Spleen (tissue), 11 donors: ENCODE measurements around the gene TOP2B. TPM values are rescaled to one million over a fixed set of nuclear protein-coding genes. Genes with fewer than 3 reads are reported as not detected.

Experiments used
- microRNA-seq, 3 donors: library from miRNA; unstranded; fragments of <30 nt; microRNA quantifications; one replicate each; pipeline versions ENCODE4 to v1.1.0, GENCODE V29; 2019 to 2020
- polyA plus RNA-seq, 3 donors: library from polyadenylated mRNA; stranded (reverse); fragments of 200-250 nt; gene quantifications; one replicate each; pipeline ENCODE4 v1.2.1, GENCODE V29; 2013
- small RNA-seq, 4 donors: library from RNA; depleted of rRNA; stranded (forward); fragments of <200 nt; gene quantifications; one replicate each; pipeline ENCODE3, GENCODE V24; 2016
- total RNA-seq, 7 donors: library from RNA; depleted of rRNA in 3 of 7; stranded (reverse); fragments of >200 nt in 3 of 7; fragmentation: NEBNext Ultra II Directional in 4 of 7; extraction: Animal tissue kit (Norgen Biotek cat#: 25700) in 4 of 7; gene quantifications; one replicate each; pipeline versions ENCODE4 v1.1.0 to v1.2.1, GENCODE V29; 2016 to 2021
- donor health status: healthy with polysubstance abuse.
- donor health status: DM: no; HTN: no; CAD: no; lungs with moderate emphysema.
- donor health status: DM: no; HTN: no; CAD: no.
- donor health status: Bipolar disorder and iron deficiency.
- donor health status: healthy.
- donor health status: DM: no; HTN: no; CAD: no.
- donor health status: DM: yes; HTN: yes; CAD: no.

TOP2B gene
- total and polyA plus RNA-seq, 10 donors = 56.2 to 135 (median 118) TPM

Small RNA genes within 50 kb of the gene (microRNA-seq; reads per million reads assigned to microRNA genes)
- 0.85 to 8.1 (median 2.5) reads per million in 3 donors for gene MIR4442

Small RNA genes within 50 kb of the gene (small RNA-seq; reads per million reads assigned to genes)
- gene CRIP1P2 (0 reads per million in 4 donors), gene RF01161 (0 to 0.07 (median 0) reads per million in 4 donors), gene RF02271 (0 reads per million in 4 donors)

Other genes starting within 250 kb of the TOP2B start
- gene RARB, start 236.6 kb downstream of the TOP2B start, total RNA-seq = 10 to 100 TPM in 2 of 7 donors, 1 to 10 TPM in 5; 6.4 to 13.0 (median 9.4) TPM
- 1 to 10 TPM; 1.5 to 2.3 (median 1.9) TPM for gene RARB, start 236.6 kb downstream of the TOP2B start, polyA plus RNA-seq
- 10 to 100 TPM; 49.7 to 68.1 (median 60.7) TPM for gene NGLY1, start 118.5 kb upstream of the TOP2B start, total RNA-seq
- 10 to 100 TPM; 40.8 to 77.3 (median 47.2) TPM for gene NGLY1, start 118.5 kb upstream of the TOP2B start, polyA plus RNA-seq
- 10 to 100 TPM in 3 of 7 donors, 1 to 10 TPM in 4; 6.9 to 13.2 (median 9.4) TPM for gene OXSM, start 125.2 kb upstream of the TOP2B start, total RNA-seq
- gene OXSM, start 125.2 kb upstream of the TOP2B start, polyA plus RNA-seq = 10 to 100 TPM; 12.9 to 18.7 (median 13.4) TPM